ENCODE measurements around the gene TMEM176B.
"Not testable (repeated sequence)": the region's sequence is repeated elsewhere in the genome, so short reads cannot be mapped to it uniquely, and the experiment has no call there.

TMEM176B gene

DNA sequence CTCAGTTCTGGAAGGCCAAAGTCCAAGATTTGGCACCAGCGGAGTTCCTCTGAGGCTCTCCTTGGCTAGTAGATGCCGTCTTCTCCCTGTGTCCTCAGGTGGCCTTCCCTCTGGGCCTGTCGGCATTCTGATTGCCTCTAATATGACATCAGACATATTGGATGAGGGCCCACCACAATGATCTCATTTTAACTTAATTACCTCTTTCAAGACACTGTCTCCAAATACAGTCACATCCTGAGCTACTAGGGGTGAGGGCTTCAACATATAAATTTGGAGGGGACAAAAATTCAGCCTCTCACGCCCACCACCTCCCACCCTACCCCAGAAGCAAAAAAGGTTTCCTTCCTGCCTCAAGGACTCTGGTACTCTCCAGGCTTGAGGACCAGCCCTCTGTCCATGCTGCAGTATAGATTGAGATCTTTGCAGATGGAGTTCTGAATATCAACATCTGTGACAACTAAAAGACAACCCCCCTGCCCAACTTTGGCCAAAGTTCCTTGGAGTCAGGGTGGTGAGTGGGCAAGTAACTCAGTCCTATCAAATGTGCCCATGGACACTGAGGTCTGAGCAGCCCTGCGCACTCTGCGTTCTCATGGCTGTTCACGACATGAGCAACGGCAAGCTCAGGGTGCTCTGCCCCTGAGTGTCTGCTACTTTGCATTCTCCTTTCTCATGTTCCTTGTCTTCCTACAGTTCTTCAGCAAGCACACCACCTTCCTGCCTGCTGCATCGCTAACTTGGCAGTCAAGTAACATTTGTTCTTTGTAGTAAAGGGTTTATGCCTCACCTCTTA lies 11.5 kb downstream of the TMEM176B start:
- no peak for DNase-seq

DNA sequence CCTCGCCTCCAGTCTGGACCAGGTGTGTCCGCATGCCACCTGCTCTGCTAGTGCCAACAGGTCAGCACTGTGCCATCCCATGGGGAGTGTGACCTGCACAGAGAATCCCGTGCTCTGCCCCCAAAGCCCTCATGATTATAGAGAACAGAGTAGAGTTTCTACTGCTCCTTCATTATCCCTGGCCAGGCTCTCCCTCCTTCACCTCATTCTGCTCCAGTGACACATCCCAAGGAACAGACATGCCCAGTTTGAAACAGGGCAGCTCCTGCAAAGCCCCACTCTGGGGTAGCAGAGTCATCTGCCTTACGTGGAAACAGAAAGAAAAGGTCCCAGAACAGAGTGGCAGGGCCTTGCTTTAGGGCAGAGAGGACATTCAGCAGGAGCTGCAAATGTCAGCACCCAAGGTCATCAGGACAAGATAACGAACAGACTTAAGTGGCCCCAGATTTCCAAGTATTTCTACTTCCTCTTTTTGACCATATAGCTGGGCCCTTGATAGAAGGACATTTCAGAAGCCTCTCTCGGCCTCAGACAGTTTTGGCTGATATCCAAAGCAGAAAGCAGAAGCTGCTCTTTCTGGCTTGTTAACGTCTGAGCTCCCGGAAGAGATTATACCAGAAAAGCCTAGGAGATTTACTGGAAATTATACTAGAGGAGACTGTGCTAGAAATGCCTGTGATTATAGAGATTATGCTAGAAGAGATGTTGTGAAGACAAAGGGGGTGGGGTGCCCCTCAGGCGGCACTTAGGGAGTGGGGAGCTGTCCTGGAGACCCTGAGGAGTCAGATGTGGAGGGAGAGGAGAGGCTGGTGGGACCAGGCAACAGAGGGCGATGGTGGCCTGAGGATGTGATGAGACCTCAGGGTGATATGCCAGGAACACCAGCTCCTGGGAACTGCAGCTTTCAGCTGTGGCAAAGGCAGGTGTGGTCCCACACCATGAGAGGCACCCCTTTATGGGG lies 12.6 kb downstream of the TMEM176B start:
- no peak for DNase-seq

DNA sequence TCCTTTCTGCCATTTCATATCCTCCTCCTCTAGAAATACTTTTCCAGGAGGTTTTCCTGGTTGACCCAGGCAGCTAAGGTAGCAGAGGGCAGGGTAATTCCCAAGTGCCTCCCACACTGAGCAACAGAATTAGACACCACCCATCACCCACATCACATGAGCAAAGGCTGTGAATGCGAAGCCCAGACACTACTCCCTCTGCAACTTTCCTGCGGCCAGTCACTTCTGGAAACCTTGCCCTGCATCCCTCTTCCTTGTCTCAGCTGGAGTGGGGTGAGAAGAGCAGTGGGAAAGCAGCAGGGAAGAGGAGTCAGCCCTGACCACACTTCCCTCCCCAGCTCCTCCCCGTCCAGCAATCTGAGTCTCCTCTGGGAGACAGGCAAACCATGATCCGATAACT lies 15.2 kb downstream of the TMEM176B start:
- no peak for DNase-seq

DNA sequence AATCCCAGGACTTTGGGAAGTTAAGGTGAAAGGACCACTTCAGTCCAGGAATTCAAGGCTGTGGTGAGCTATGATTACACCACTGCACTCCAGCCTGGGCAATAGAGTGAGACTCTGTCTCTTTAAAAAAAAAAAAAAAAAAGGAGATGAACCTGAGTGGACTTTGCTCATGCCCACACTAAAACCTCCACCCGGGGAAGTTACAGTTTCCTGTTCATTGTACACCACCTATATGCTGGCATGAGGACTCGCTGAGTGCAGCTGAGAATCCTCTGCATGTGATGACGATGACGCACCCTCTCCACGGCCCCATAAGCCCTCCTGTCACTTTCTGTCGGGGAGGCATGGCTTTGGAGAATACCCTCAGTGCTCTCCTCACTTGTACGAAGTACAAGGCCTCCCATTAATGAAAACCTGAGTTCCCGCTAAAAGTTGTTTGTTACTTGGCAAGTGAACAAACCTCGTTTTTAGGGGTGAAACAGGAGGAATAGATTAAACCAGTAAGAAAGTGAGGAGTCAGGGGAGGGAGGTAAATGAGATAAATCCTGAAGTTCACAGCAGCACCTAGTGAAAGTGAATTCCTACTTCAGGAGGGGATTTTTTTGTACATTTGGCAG lies 15.9 kb downstream of the TMEM176B start:
- DNase-seq: no peak

DNA sequence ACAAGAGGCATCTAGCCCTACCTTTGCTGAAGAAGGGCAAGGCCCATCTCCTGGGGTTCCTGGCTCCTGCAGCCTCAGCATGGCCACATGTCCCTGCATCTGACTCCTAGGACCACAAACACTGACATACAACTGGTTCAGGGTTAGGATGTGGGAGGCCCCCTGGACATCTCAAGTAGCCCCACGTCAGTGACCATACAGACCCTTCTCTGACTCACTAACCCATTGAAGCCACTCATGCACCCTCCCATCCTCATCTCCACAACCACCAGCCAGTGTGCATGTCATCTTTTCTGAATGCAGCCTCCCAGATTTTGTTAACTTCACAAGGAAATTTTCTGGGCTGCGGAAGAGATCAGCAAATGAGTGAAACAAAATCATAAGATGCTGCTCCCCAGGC lies 18.2 kb downstream of the TMEM176B start:
- no peak for DNase-seq

DNA sequence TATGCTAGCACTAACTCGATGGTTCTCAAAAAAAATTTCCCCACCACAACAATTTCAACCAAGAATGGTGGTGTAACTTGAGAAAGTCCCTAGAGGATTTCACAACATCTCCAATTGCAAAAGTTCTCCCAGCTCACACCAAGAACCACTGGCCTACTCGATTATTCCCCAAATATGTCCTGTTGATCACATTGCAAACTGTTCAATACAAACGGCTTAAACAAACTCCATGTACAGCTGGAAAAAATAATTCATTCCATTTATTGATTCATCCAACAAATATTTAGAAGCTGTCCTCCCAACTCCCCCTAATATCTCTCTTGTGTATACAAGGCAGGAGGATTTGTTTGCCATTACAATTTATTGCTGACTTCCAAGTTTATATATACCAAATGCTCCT lies 19.1 kb downstream of the TMEM176B start:
- DNase-seq: no peak

DNA sequence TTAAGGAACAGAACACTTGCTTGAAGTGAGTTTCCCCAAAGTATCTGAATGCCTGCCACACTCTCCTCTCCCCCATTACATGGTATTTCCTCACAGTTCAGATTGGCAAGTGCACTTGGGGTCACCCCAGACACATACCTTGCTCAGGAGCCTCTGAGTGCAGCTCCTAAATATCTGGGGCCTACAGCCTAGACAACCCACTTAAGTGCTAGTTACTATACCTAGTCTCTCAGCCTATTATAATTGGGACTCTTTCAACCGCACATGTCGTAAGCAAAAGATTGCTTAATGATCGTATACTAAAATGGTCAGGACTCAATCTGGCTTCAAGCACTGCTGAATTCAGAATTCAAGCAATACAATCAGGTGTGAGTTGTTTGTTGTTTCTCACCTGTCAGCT lies 19.9 kb downstream of the TMEM176B start:
- no peak for DNase-seq

DNA sequence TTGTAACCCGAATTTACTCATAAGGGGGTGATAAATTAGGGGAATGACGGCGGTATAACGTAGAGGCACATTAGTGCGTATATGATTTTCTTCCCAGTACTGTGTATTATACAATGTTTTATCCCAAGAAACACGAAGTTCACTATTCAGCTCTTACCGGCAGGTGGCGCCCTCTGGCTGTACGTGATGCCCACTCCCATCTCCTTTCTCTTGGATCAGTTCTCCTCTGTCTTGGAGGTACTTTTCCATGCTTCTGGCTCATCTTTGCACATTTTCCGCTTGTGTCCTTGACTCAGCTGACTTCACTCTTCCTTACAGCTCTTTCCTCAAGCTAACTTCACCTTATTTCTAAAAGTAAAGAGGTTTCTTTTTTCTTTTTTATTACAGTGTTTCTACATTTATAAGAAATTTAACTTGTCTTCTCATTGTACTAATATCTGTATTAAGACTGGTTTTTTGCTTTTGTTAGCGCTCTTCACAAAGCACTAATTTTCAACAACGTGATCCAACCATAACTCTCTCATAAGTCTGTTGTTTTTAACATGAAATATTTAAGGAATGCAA lies 21.3 kb downstream of the TMEM176B start:
- DNase-seq: peak; percentile 66

DNA sequence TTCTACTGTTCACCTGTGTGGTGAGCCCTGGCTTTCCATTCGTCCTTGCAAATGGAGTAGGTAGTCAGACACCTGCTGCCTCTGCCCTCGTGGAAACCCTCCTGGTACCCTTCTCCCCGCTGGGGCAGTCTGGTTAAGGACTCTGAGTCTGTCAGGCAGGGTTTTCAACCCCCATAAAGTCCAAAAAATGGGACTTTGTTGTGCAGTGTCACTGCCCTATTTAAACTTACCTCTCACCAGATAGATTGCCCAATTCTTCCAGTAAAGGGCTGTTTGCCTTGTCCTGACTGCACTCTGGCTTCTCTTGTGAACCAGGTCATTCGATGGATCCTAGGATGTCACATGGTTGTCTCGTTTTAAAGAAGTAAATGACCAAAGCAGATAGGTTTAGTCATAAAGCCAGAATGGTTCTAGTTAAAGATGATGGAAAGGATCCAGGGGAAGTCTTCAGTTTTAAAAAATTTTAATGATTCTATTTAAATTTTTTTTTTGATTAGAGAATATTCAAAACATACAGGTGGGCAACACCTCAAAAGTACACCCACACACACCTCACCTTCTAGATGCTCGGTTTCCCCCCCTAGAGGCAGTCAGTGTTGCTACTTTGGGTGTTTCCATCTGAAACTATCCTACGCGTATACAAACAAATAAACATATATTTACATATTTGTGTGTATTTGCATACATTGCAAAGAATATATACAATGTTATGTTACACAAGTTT lies 22.0 kb downstream of the TMEM176B start:
- DNase-seq: no peak

DNA sequence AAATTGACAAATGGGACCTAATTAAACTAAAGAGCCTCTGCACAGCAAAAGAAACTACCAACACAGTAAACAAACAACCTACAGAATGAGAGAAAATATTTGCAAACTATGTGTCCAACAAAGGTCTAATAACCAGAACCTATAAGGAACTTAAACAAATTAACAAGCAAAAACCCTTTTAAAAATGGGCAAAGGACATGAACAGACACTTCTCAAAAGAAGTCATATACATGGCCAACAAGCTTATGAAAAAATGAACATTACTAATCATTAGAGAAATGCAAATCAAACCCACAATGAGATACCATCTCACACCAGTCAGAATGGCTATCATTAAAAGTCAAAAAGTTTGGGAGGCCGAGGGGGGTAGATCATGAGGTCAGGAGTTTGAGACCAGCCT lies 26.0 kb downstream of the TMEM176B start:
- DNase-seq: not testable (repeated sequence)

DNA sequence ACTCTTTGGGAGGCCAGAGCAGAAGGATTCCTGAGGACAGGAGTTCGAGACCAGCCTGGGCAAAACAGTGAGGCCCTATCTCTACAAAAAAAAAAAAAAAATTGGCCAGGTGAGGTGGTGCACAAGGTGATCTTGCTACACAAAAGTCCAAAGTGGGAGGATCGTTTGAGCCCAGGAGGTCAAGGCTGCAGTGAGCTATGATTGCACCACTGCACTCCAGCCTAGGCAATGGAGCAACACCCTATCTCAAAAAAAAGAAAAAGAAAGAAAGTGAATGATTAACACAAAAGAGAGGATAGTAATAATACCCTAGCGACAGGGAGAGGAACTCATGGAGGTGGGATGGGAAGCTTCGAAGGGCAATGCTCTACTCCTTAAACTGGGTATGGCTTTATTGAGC lies 30.4 kb downstream of the TMEM176B start:
- DNase-seq: no peak

DNA sequence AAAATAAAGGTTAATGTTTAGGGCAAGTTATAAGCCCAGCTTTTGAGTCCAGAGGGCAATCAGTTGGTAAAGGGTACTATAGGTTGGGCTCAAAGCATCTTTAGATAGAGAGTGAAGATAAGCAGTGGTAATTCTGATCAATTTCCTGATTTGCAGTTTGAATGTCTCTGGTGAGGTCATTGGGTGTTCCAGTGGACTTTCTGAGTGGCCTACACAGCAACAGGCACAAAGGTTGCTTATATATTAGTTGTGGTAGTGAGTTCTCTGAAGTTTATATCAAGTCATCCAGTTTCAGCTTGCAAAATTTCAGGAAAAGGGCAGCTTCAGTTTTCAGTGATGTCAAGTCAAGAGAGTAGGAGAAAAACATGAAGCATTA lies 33.8 kb downstream of the TMEM176B start:
- DNase-seq: no peak

DNA sequence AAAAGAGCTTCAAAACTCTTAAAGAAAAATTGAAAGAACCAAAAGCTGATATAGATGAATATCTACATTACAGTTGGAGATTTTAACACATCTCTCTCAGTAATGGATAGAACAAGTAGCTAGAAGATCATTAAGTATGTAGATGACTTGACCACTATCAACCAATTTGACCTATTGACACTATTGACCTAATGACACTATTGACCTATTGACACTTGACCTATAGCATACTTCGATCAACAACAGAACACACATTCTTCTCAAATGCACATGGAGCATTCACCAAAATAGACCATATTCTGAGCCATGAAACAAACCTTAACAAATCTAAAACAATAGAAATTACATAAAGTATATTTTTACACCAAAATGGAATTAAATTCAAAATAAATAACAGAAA lies 40.7 kb downstream of the TMEM176B start:
- DNase-seq: no peak

DNA sequence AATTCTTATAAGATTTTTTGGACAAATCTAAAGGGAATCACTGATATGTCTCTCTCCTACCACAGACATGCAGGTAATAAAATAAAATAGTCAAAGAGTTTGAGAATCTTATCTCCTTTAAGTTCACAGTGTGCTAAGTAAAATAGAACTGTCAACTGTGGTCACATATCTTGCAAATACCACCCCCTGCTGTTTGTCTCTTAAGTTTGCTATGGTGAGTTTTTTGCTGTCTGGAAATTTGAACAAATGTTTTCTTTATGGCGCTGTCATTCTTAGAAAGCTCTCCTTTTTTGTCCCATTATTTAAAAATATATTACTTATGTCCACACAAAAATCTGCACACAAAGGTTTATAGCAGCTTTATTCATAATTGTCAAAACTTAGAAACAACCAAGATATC lies 43.3 kb downstream of the TMEM176B start:
- DNase-seq: no peak

DNA sequence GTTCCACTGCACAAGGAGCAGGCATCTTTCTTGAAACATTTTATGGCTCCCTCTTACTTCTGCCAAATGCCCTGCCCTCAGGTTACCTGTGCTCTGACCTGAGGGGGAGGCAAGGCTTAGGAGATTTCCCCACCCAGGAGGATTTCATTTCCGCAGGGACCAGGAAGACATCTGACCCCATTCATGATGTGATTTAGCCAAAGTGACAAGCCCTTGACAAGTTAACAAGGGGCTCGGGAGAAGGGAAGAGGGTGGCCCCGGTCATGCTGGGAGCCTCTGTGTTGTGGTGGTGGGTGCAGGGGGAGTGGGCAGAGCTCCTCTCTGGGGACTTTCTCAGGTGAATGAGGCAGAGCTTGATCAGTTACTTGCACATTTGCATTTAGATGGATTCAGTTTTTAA lies 44.0 kb downstream of the TMEM176B start:
- DNase-seq: no peak

DNA sequence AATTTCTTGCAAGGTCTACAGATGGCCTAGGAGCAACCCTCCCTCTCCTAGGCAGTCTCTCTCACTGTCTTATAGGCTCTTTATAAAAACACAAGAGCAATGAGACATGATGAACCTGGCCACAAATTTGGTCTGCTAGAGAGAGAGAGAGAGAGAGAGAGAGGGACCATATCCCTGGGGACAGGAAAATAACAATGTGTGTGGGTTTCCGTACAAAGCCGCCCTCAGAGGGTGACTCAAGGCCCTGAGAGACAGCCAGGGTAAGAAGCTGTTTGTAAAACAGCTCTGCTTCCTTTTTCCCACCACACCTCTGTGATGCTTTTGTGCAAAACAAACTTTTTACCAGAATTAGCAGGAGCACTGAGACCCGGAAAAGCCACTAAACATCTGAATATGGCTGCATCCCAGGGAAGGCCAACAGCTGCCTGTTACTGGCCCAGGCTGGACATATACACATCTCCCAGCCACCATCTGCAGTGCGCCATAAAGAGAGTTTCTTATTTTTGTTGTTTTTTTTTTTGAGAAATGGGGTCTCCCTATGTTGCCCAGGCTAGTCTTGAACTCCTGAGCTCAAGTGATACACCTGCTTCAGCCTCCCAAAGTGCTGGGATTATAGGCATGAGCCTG lies 44.6 kb downstream of the TMEM176B start:
- DNase-seq: peak; percentile 75

DNA sequence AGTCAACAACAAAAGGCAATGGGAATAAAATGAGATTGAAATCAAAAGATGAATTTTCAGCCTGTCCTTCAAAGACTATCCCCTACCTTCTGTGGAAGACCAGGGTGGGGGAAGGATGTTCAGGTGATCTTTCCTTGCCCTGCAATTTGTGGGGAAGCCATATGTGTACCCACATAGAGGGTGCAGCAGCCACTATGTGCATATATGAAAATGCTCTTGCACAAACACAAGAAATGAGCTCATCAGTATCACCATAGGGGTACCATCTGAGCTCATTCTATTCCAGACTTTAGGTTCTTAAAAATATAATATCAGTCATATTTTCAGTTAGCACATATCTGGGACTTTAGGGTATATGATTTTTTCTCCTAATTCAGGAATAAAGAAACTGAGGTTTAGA lies 45.2 kb downstream of the TMEM176B start:
- DNase-seq: no peak

DNA sequence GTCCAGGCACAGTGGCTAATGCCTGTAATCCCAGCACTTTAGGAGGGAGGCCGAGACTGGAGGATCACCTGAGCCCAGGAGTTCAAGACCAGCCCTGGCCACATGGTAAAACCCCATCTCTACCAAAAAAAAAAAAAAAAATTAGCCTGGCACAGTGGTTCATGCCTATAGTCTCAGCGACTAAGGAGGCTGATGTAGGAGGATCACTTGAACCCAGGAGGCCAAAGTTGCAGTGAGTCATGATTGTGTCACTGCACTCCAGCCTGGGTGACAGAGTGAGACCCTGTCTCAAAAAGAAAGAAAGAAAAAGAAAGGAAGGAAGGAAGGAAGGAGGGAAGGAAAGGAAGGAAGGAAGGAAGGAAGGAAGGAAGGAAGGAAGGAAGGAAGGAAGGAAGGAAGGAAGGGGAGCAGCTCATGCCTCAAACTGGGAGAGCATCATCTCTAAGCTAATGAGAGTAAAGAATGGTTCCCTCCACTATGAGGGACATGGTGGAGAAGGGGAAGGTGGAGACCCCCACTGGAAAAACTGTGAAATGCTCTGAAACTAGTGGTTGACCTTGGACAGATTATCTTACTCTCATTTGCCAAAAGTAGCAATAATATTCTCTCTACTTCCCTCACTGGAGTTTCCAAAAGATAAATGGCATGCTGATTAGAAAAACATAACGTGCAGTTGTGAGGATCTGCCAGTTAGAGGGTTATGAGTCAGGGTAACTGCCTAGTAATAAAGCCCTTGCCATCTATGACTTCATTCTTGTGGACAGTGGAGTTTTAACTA lies 46.1 kb downstream of the TMEM176B start:
- DNase-seq: peak; percentile 24

DNA sequence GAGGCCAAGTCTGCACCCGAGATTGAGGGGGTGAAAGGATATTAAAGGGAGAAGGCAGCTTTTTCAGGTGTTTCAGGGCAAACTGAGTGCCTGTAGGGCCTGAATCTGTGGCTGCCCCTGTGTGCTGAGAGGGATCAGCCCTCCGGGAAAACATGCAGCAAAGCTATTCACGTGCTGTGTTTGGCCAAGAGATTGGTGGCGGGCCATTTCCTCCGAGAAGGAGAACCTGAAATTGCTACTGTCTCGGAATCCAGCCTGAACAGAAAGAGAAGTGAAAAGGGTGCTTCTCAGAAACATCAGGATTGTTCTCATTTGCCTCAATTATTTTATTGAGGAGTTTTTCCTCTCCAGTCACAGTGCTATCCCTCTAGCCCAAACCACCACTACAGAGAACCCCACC lies 46.9 kb downstream of the TMEM176B start:
- no peak for DNase-seq

DNA sequence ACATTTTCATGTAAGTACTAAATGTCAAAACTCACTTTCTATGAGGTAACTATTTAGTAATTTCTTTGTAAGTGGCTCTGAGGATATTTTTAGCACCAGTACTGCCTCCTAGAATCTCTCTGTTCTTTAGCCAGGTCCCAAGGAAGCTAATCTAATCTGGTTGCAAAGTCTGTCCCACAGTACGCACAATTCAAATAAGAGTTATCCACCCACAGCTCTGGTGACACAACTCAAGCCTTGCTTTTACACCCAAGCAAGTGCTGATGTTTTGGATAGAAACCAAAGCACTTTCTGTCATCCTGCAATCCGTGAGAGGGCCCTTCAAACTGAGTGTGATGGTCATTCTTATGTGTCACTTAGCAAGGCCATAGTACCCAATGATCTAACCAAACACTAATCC lies 48.5 kb downstream of the TMEM176B start:
- no peak for DNase-seq

DNA sequence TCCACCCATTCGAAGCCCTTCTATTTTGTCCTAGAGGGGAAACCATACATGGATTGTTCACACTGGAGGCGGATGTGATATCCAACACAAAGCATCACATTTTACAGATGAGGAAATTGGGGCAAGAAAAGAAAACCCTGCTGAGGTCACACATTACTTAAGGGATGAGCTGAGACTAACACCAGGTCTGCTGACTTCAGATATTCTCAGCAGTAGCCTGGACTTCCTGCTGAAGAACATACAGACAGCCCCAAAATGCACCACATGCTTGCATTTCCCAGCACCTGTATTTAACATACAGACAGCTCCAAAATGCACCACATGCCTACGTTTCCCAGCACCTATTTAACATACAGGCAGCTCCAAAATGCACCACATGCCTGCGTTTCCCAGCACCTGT lies 51.8 kb downstream of the TMEM176B start:
- no peak for DNase-seq
